Activated naive CD8-positive, alpha-beta T cell treated with anti-CD3 and anti-CD28 coated beads, Interleukin-2, amount 10 ng/mL, durations not matched to agents 7 days and 5 days (primary cell): ENCODE data around the gene PLCH1. TPM values are rescaled to one million over a fixed set of nuclear protein-coding genes. Genes with fewer than 3 reads are reported as not detected.

Experiments
- ATAC-seq: fragments of 150-1000 bp; cut with Tn5 transposase; one replicate; pipeline ENCODE4 v1.10.0; 2021; ENCODE audit warnings: low read depth, moderate library complexity
- POLR2A ChIA-PET: fragments of 350-600 bp; sonication (Branson Sonifier 250); formaldehyde crosslinking; loops from one replicate; lab custom pipeline; 2021; ENCODE audit warnings: antibody characterized with exemption; lab: Charles Lee
- DNase-seq: peaks from one replicate; pipeline ENCODE4 v3.0.0; 2021
- H3K27ac Mint-ChIP-seq: one replicate; pipeline ENCODE4 v1.8.0; 2022; ENCODE audit warnings: mild to moderate bottlenecking, mixed read lengths
- H3K27me3 Mint-ChIP-seq: one replicate; pipeline ENCODE4 v1.8.0; 2022; ENCODE audit warnings: mild to moderate bottlenecking, moderate library complexity, mixed read lengths
- H3K36me3 Mint-ChIP-seq: one replicate; pipeline ENCODE4 v1.8.0; 2021; ENCODE audit warnings: mild to moderate bottlenecking, mixed read lengths
- H3K4me1 Mint-ChIP-seq: one replicate; pipeline ENCODE4 v1.8.0; 2021; ENCODE audit warnings: mixed read lengths
- H3K4me3 Mint-ChIP-seq: one replicate; pipeline ENCODE4 v1.8.0; 2022; ENCODE audit warnings: mild to moderate bottlenecking, moderate library complexity, mixed read lengths
- H3K9me3 Mint-ChIP-seq: one replicate; pipeline ENCODE4 v1.8.0; 2021; ENCODE audit warnings: mixed read lengths
- total RNA-seq, 2 experiments: library from RNA; stranded (reverse); gene quantifications; one replicate each; pipeline ENCODE4 v1.2.3, GENCODE V29; 2021

Gene PLCH1
- total RNA-seq, 2 experiments from 2014 or later = 3.8 to 5.1 TPM

- H3K27me3 Mint-ChIP-seq = peaks cover 10% of the 10 kb centered on the region
Measured at GRCh38 chr3:155356594-155357370, 388.1 kb downstream of the PLCH1 start.

GRCh38 chr3:155354658-155355057, 390.2 kb downstream of the PLCH1 start:
- DNase-seq (no peak), ATAC-seq (no peak)
- Mint-ChIP-seq H3K36me3 (no peaks in the 10 kb centered on the region), H3K27ac (no peak overlapping the region), H3K4me3 (no peak overlapping the region), H3K9me3 (no peaks in the 10 kb centered on the region), H3K4me1 (peaks cover 2% of the 10 kb centered on the region), H3K27me3 (peaks cover 16% of the 10 kb centered on the region)
- POLR2A ChIA-PET = no interaction called here

More at GRCh38 chr3:155356594-155357370, 388.1 kb downstream of the PLCH1 start:
- DNase-seq = no peak
- H3K9me3 Mint-ChIP-seq = no peaks in the 10 kb centered on the region
- POLR2A ChIA-PET = no interaction called here
- ATAC-seq = no peak
- H3K27ac Mint-ChIP-seq = no peak overlapping the region
- H3K36me3 Mint-ChIP-seq = no peaks in the 10 kb centered on the region
- peaks cover 2% of the 10 kb centered on the region for H3K4me1 Mint-ChIP-seq
- no peak overlapping the region for H3K4me3 Mint-ChIP-seq

- Mint-ChIP-seq H3K27me3 (peaks cover 18% of the 10 kb centered on the region), H3K27ac (no peak overlapping the region), H3K9me3 (no peaks in the 10 kb centered on the region), H3K4me3 (no peak overlapping the region), H3K36me3 (no peaks in the 10 kb centered on the region), H3K4me1 (peaks cover 2% of the 10 kb centered on the region)
- DNase-seq (no peak), ATAC-seq (no peak)
- POLR2A ChIA-PET = no interaction called here
Measured at GRCh38 chr3:155352900-155353490, 391.9 kb downstream of the PLCH1 start.

- no peak overlapping the region for H3K4me3 Mint-ChIP-seq
- no peaks in the 10 kb centered on the region for H3K36me3 Mint-ChIP-seq
- H3K9me3 Mint-ChIP-seq = no peaks in the 10 kb centered on the region
- no peak overlapping the region for H3K27ac Mint-ChIP-seq
- ATAC-seq (no peak), DNase-seq (no peak)
- peaks cover 18% of the 10 kb centered on the region for H3K27me3 Mint-ChIP-seq
- peaks cover 2% of the 10 kb centered on the region for H3K4me1 Mint-ChIP-seq
- POLR2A ChIA-PET = no interaction called here
Measured at GRCh38 chr3:155350571-155350970, 394.3 kb downstream of the PLCH1 start.

GRCh38 chr3:155347901-155348300, 397.0 kb downstream of the PLCH1 start:
- Mint-ChIP-seq H3K4me3 (no peak overlapping the region), H3K27ac (no peak overlapping the region), H3K9me3 (no peaks in the 10 kb centered on the region), H3K4me1 (peaks cover 2% of the 10 kb centered on the region), H3K36me3 (no peaks in the 10 kb centered on the region), H3K27me3 (peaks cover 15% of the 10 kb centered on the region)
- POLR2A ChIA-PET = no interaction called here
- ATAC-seq (no peak), DNase-seq (no peak)

- Mint-ChIP-seq H3K27me3 (peaks cover 19% of the 10 kb centered on the region), H3K4me3 (no peak overlapping the region), H3K9me3 (no peaks in the 10 kb centered on the region), H3K27ac (no peak overlapping the region), H3K4me1 (peaks cover 7% of the 10 kb centered on the region), H3K36me3 (peaks cover 2% of the 10 kb centered on the region)
- DNase-seq (no peak), ATAC-seq (no peak)
- POLR2A ChIA-PET = no interaction called here
Measured at GRCh38 chr3:155342344-155342743, 402.5 kb downstream of the PLCH1 start.

- Mint-ChIP-seq H3K27ac (no peak overlapping the region), H3K36me3 (peaks cover 4% of the 10 kb centered on the region), H3K4me3 (no peak overlapping the region), H3K27me3 (peaks cover 17% of the 10 kb centered on the region), H3K4me1 (peaks cover 25% of the 10 kb centered on the region), H3K9me3 (no peaks in the 10 kb centered on the region)
- ATAC-seq = no peak
- DNase-seq = no peak
- POLR2A ChIA-PET = no interaction called here
Measured at GRCh38 chr3:155339052-155339451, 405.8 kb downstream of the PLCH1 start.

GRCh38 chr3:155335724-155336354, 409.0 kb downstream of the PLCH1 start:
- H3K27me3 Mint-ChIP-seq = peaks cover 8% of the 10 kb centered on the region
- peak overlapping the region; percentile 82 for H3K27ac Mint-ChIP-seq
- peaks cover 5% of the 10 kb centered on the region for H3K36me3 Mint-ChIP-seq
- POLR2A ChIA-PET = no interaction called here
- H3K9me3 Mint-ChIP-seq = no peaks in the 10 kb centered on the region
- H3K4me1 Mint-ChIP-seq = peaks cover 25% of the 10 kb centered on the region
- peak overlapping the region; percentile 43 for H3K4me3 Mint-ChIP-seq
- ATAC-seq (no peak), DNase-seq (no peak)

- no peaks in the 10 kb centered on the region for H3K9me3 Mint-ChIP-seq
- peaks cover 25% of the 10 kb centered on the region for H3K4me1 Mint-ChIP-seq
- DNase-seq (no peak), ATAC-seq (peak; percentile 97)
- peak overlapping the region; percentile 43 for H3K4me3 Mint-ChIP-seq
- POLR2A ChIA-PET = no interaction called here
- peak overlapping the region; percentile 82 for H3K27ac Mint-ChIP-seq
- peaks cover 12% of the 10 kb centered on the region for H3K27me3 Mint-ChIP-seq
- peaks cover 5% of the 10 kb centered on the region for H3K36me3 Mint-ChIP-seq
Measured at GRCh38 chr3:155334914-155335723, 409.8 kb downstream of the PLCH1 start.

- Mint-ChIP-seq H3K4me1 (peaks cover 22% of the 10 kb centered on the region), H3K36me3 (peaks cover 3% of the 10 kb centered on the region), H3K9me3 (no peaks in the 10 kb centered on the region), H3K27ac (peak overlapping the region; percentile 82), H3K4me3 (peak overlapping the region; percentile 43), H3K27me3 (peaks cover 7% of the 10 kb centered on the region)
- ATAC-seq (no peak), DNase-seq (no peak)
- POLR2A ChIA-PET = no interaction called here
Measured at GRCh38 chr3:155334215-155334913, 410.5 kb downstream of the PLCH1 start.

- Mint-ChIP-seq H3K9me3 (no peaks in the 10 kb centered on the region), H3K27ac (no peak overlapping the region), H3K36me3 (peaks cover 3% of the 10 kb centered on the region), H3K4me1 (peaks cover 18% of the 10 kb centered on the region), H3K4me3 (no peak overlapping the region), H3K27me3 (peaks cover 9% of the 10 kb centered on the region)
- ATAC-seq (no peak), DNase-seq (no peak)
- POLR2A ChIA-PET = no interaction called here
Measured at GRCh38 chr3:155332716-155333115, 412.2 kb downstream of the PLCH1 start.

GRCh38 chr3:155331078-155331477, 413.8 kb downstream of the PLCH1 start:
- POLR2A ChIA-PET = no interaction called here
- Mint-ChIP-seq H3K4me3 (no peak overlapping the region), H3K4me1 (peaks cover 17% of the 10 kb centered on the region), H3K27me3 (peaks cover 9% of the 10 kb centered on the region), H3K36me3 (peaks cover 3% of the 10 kb centered on the region), H3K27ac (no peak overlapping the region), H3K9me3 (no peaks in the 10 kb centered on the region)
- no peak for ATAC-seq
- DNase-seq = no peak

GRCh38 chr3:155330370-155330769, 414.5 kb downstream of the PLCH1 start:
- peaks cover 3% of the 10 kb centered on the region for H3K36me3 Mint-ChIP-seq
- POLR2A ChIA-PET = no interaction called here
- peaks cover 9% of the 10 kb centered on the region for H3K27me3 Mint-ChIP-seq
- H3K4me1 Mint-ChIP-seq = peaks cover 12% of the 10 kb centered on the region
- ATAC-seq (no peak), DNase-seq (no peak)
- no peak overlapping the region for H3K4me3 Mint-ChIP-seq
- H3K27ac Mint-ChIP-seq = no peak overlapping the region
- no peaks in the 10 kb centered on the region for H3K9me3 Mint-ChIP-seq
